B cell (primary cell): Measurements from ENCODE around the gene BRDT.

Experiments used
- CTCF ChIP-seq: fragments of 200-600 bp; IDR thresholded peaks from one replicate; pipeline ENCODE4 v1.8.0; 2022; ENCODE audit warnings: antibody characterized with exemption, mild to moderate bottlenecking
- EZH2 ChIP-seq: IDR thresholded peaks from 2 replicates; pipeline ENCODE4 v1.6.1; 2012; ENCODE audit warnings: borderline replicate concordance, low read depth, mild to moderate bottlenecking, moderate library complexity, low read length; ENCODE audit not compliant: insufficient read depth, poor library complexity, severe bottlenecking

GRCh38 chr1:91929250-91929649 is 20.0 kb upstream of the BRDT start:
- TF ChIP-seq EZH2 (no peak), CTCF (no peak)
